ENCODE measurements around the gene EPX. TPM values are rescaled to one million over a fixed set of nuclear protein-coding genes. Genes with fewer than 3 reads are reported as not detected.

Gene EPX
- total RNA-seq, 2 donors from 2014 or later: not detected

- TF ChIP-seq CTCF (IDR thresholded peaks at IDR 0.05): no peak
- no peak for TF ChIP-seq POLR2A (IDR thresholded peaks at IDR 0.05)
- no peaks in the 10 kb centered on the region for H3K36me3 ChIP-seq (replicated peaks in 1 of 2; ENCODE audit: insufficient read depth in 1 of 2, low read depth in 2 of 2)
- H3K27ac ChIP-seq: no peak within 1 kb of the TSS
- no peak within 1 kb of the TSS for H3K4me3 ChIP-seq
- no peaks in the 10 kb centered on the region for H3K9me3 ChIP-seq
- ATAC-seq (no peak), DNase-seq (no peak)
- no peaks in the 10 kb centered on the region for H3K27me3 ChIP-seq
- intact Hi-C loops (cut with DNase I): no loop called here
- no peaks in the 10 kb centered on the region for H3K4me1 ChIP-seq
- WGBS, 2 donors: 65 to 70% methylated on average over 5 of the region's 5 CpGs
Observed at GRCh38 chr17:58238147-58238634, 45.7 kb downstream of the EPX start, which contains the start of gene LPO. Gene LPO (plus strand): TSS chr17:58238584. CDS start chr17:58242980, 4,396 bp downstream.

DNA sequence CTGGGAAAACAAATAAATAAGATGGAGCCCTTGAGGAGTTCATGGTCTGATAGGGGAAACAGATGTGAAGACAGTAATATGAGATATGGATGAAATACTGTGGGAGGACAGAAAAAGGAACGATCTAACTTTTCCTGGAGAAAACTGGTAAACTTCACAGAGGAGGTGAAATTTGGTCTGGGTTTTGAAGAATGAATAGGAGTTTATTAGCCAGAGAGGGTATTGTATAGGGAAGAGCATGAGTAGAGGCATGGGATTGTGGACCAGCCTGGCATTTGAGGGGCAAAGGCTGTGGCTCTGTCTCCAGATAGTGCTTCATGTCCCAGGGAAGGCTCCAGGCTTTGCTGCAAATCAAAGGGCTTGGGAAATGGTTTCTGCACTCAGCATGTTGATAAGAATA lies 47.5 kb downstream of the EPX start:
- H3K4me1 ChIP-seq: no peaks in the 10 kb centered on the region

DNA sequence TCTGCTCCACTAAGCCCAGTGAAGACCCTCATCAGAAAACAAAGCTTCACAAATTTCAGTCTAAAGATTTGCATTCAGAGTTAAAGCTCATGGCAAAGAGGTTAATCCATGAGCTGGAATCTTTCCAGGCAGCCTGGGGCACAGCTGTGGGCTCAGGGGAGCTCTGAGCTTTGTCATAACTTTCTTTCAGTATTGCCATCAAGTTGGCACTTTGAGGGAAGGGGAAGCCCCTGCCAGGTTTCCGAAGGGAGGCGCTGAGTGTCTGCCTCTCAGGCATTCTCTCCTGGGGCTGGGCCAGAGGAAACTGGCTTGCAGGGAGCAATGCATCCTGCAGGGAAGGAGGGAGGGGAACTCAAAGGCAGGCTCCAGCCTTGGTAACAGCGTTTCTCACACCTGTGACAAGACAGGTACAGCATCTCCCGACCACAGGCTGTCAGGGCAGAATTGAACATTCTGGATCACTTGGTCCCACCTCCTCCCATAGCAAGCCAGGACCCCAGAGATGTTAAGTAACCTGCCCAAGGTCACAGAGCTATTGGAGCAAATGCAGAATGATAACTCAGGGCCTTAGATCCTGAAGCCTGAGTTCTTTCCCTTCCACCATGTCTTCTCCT lies 49.8 kb downstream of the EPX start:
- WGBS, 2 donors: 0 to 9% methylated on average over 3 to 4 of the region's 4 CpGs
- no peak for DNase-seq
- H3K9me3 ChIP-seq: no peaks in the 10 kb centered on the region
- H3K36me3 ChIP-seq (replicated peaks in 1 of 2; ENCODE audit: insufficient read depth in 1 of 2, low read depth in 2 of 2): no peaks in the 10 kb centered on the region
- no peaks in the 10 kb centered on the region for H3K27me3 ChIP-seq
- H3K4me1 ChIP-seq: no peaks in the 10 kb centered on the region
- no peak overlapping the region for H3K27ac ChIP-seq
- TF ChIP-seq CTCF (IDR thresholded peaks at IDR 0.05) (no peak), POLR2A (IDR thresholded peaks at IDR 0.05) (no peak)
- intact Hi-C loops (cut with DNase I): no loop called here
- no peak for ATAC-seq
- no peak overlapping the region for H3K4me3 ChIP-seq

More for the DNA sequence above, 47.5 kb downstream of the EPX start:
- no peak overlapping the region for H3K27ac ChIP-seq
- H3K4me3 ChIP-seq: no peak overlapping the region
- 54 to 63% methylated on average over 1 of the region's 1 CpG for WGBS, 2 donors
- intact Hi-C loops (cut with DNase I): no loop called here
- no peak for DNase-seq
- no peaks in the 10 kb centered on the region for H3K9me3 ChIP-seq
- H3K36me3 ChIP-seq (replicated peaks in 1 of 2; ENCODE audit: insufficient read depth in 1 of 2, low read depth in 2 of 2): no peaks in the 10 kb centered on the region
- H3K27me3 ChIP-seq: no peaks in the 10 kb centered on the region
- no peak for ATAC-seq
- TF ChIP-seq POLR2A (IDR thresholded peaks at IDR 0.05) (no peak), CTCF (IDR thresholded peaks at IDR 0.05) (no peak)

GRCh38 chr17:58244963-58245362 lies 52.4 kb downstream of the EPX start:
- no peak overlapping the region for H3K4me3 ChIP-seq
- no peaks in the 10 kb centered on the region for H3K36me3 ChIP-seq (replicated peaks in 1 of 2; ENCODE audit: insufficient read depth in 1 of 2, low read depth in 2 of 2)
- ATAC-seq: no peak
- H3K4me1 ChIP-seq: peaks cover 12% of the 10 kb centered on the region
- peaks cover 0 to 10% of the 10 kb centered on the region in 2 donors for H3K27me3 ChIP-seq
- no peak overlapping the region for H3K27ac ChIP-seq
- no peak for TF ChIP-seq CTCF (IDR thresholded peaks at IDR 0.05)
- DNase-seq: no peak
- intact Hi-C loops (cut with DNase I): no loop called here
- WGBS, 2 donors: 73 to 74% methylated on average over 5 to 6 of the region's 6 CpGs
- H3K9me3 ChIP-seq: no peaks in the 10 kb centered on the region

Measured in body of pancreas (tissue), 4 donors.